Breast epithelium (tissue), 4 donors: ENCODE data around the gene BMP5. TPM values are rescaled to one million over a fixed set of nuclear protein-coding genes. Genes with fewer than 3 reads are reported as not detected.

ENCODE experiments used
- DNase-seq, 2 donors: peaks; one replicate each; pipeline ENCODE4 v3.0.0-alpha.2; 2019; ENCODE audit warnings: low spot score in 2 of 2
- H3K27ac ChIP-seq, 2 donors: fragments of 200-600 bp; sonication (generic) in 1 of 2; one replicate each; pipeline ENCODE4 v1.5.1; 2016 to 2019; ENCODE audit warnings: mild to moderate bottlenecking in 1 of 2
- H3K27me3 ChIP-seq, 2 donors: fragments of 200-600 bp; sonication (generic) in 1 of 2; one replicate each; pipeline versions ENCODE4 v1.5.1 to v1.6.0; 2017 to 2019; ENCODE audit warnings: control low read depth in 1 of 2, mild to moderate bottlenecking in 1 of 2
- H3K36me3 ChIP-seq: fragments of 200-600 bp; one replicate; pipeline ENCODE4 v1.5.1; 2019
- H3K4me1 ChIP-seq, 2 donors: fragments of 200-600 bp; sonication (generic); one replicate each; pipeline ENCODE4 v1.5.1; 2016 to 2019; ENCODE audit warnings: control low read depth in 1 of 2
- H3K4me3 ChIP-seq, 3 donors: fragments of 200-600 bp; sonication (generic); 1 replicate in 2 of 3; 2 replicates in 1 of 3; pipeline ENCODE4 v1.5.1; 2016 to 2019; ENCODE audit warnings: mild to moderate bottlenecking in 3 of 3, moderate library complexity in 2 of 3
- H3K9me3 ChIP-seq, 2 donors: fragments of 200-600 bp; sonication (generic) in 1 of 2; one replicate each; pipeline ENCODE4 v1.5.1; 2016 to 2019; ENCODE audit warnings: control low read depth in 1 of 2
- POLR2A ChIP-seq: fragments of 450-650 bp; IDR thresholded peaks from one replicate; pipeline ENCODE4 v1.6.1; 2016; ENCODE audit warnings: antibody characterized with exemption, mild to moderate bottlenecking, moderate library complexity
- POLR2AphosphoS5 ChIP-seq, 3 donors: sonication (generic); formaldehyde crosslinking; IDR thresholded peaks; one replicate each; pipeline ENCODE4 v1.6.1; 2017; ENCODE audit warnings: antibody characterized with exemption in 3 of 3
- intact Hi-C: fragments of 100-400 bp; cut with DNase I; formaldehyde crosslinking; loops from one replicate; pipeline ENCODE4 v1.15.1; 2023; ENCODE audit warnings: low total_unique reads
- total RNA-seq, 3 donors: library from RNA; depleted of rRNA; stranded (reverse); fragments of >200 nt; gene quantifications; one replicate each; pipeline ENCODE4 v1.1.0, GENCODE V29; 2016
- TF ChIP-seq, protein P1 (sequence below), 3 donors: fragments of 450-650 bp; IDR thresholded peaks; one replicate each; pipeline ENCODE4 v1.5.1; 2016 to 2017; ENCODE audit warnings: antibody characterized with exemption in 3 of 3, mild to moderate bottlenecking in 3 of 3, moderate library complexity in 3 of 3

The BMP5 gene
- total RNA-seq, 3 donors from 2014 or later = 0.96 to 5.1 (median 1.3) TPM

DNA sequence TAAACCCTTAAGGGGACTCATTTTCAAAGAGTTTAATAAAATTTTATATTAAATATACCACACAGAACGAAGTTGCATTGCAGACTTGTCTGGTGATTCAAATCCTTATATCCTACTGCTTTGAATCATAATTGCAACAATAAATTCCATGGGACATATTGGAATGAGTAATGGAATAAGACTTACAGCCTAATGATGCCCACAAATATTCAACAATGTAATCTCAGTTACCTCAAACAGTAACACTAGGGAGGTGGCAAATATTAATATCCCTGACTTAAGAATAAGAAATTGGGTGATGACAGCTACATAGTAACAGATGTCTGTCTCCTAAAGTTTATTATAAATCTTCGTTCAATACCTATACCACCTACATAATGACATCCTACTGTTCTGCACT is 52.6 kb downstream of the BMP5 start:
- Histone ChIP-seq H3K36me3 (no peaks in the 10 kb centered on the region), H3K9me3 (no peaks in the 10 kb centered on the region), H3K27me3 (no peaks in the 10 kb centered on the region), H3K4me1 (no peaks in the 10 kb centered on the region), H3K4me3 (no peak overlapping the region), H3K27ac (no peak overlapping the region)
- TF ChIP-seq POLR2AphosphoS5 (IDR thresholded peaks at IDR 0.05) (no peak), POLR2A (no peak)
- TF ChIP-seq, protein P1, sequence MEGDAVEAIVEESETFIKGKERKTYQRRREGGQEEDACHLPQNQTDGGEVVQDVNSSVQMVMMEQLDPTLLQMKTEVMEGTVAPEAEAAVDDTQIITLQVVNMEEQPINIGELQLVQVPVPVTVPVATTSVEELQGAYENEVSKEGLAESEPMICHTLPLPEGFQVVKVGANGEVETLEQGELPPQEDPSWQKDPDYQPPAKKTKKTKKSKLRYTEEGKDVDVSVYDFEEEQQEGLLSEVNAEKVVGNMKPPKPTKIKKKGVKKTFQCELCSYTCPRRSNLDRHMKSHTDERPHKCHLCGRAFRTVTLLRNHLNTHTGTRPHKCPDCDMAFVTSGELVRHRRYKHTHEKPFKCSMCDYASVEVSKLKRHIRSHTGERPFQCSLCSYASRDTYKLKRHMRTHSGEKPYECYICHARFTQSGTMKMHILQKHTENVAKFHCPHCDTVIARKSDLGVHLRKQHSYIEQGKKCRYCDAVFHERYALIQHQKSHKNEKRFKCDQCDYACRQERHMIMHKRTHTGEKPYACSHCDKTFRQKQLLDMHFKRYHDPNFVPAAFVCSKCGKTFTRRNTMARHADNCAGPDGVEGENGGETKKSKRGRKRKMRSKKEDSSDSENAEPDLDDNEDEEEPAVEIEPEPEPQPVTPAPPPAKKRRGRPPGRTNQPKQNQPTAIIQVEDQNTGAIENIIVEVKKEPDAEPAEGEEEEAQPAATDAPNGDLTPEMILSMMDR (IDR thresholded peaks at IDR 0.05) = no peak
- no peak for DNase-seq
- intact Hi-C loops = no loop called here

DNA sequence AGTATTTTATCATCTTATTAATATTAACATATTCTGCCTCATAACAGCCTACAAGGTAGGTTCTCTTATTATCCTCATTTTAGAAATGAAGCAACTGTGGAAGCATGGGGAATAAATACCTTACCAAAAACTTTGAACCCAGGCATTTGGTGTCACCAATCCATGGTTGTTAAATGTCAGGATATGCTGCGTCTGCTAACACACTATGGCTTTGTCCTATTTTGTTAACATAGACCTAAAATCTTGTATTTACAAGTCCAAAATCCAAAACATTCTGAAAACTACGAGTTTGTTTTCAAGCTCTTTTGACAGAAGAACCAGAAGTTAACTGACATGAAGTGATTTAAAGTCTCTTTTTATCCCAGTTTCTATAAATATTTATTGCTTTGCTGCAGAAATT is 53.4 kb downstream of the BMP5 start:
- Histone ChIP-seq H3K4me1 (no peaks in the 10 kb centered on the region), H3K27ac (no peak overlapping the region), H3K9me3 (no peaks in the 10 kb centered on the region), H3K27me3 (no peaks in the 10 kb centered on the region), H3K36me3 (no peaks in the 10 kb centered on the region), H3K4me3 (no peak overlapping the region)
- intact Hi-C loops = no loop called here
- DNase-seq = no peak
- no peak for TF ChIP-seq POLR2AphosphoS5 (IDR thresholded peaks at IDR 0.05)
- TF ChIP-seq, protein P1 (IDR thresholded peaks at IDR 0.05) = no peak
- TF ChIP-seq POLR2A = no peak

GRCh38 chr6:55820696-55821095 is 54.7 kb downstream of the BMP5 start:
- intact Hi-C loops = no loop called here
- Histone ChIP-seq H3K4me1 (no peaks in the 10 kb centered on the region), H3K36me3 (no peaks in the 10 kb centered on the region), H3K9me3 (no peaks in the 10 kb centered on the region), H3K27ac (no peak overlapping the region), H3K27me3 (no peaks in the 10 kb centered on the region), H3K4me3 (no peak overlapping the region)
- TF ChIP-seq POLR2A = no peak
- TF ChIP-seq, protein P1 (IDR thresholded peaks at IDR 0.05) = no peak
- no peak for TF ChIP-seq POLR2AphosphoS5 (IDR thresholded peaks at IDR 0.05)
- no peak for DNase-seq

DNA sequence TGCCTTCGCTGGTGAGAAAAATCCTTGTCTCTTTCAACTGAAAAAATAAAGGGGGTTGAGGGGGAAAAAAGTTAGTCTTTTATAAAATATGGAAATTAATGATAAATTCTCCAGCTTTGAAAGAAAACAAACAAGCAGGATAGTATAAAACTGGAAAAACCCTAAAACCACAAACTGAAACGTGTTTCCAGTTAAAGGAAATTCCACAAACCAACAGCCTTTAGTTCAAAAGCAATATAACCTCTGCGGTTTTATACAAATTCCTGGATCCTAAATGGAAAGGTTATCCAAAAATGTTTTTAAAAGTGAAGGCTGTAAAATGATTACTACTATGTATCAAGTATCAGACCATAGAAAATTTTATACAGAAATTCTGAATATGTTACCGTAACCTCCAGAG is 55.6 kb downstream of the BMP5 start:
- Histone ChIP-seq H3K4me3 (no peak overlapping the region), H3K27me3 (no peaks in the 10 kb centered on the region), H3K9me3 (no peaks in the 10 kb centered on the region), H3K36me3 (no peaks in the 10 kb centered on the region), H3K4me1 (no peaks in the 10 kb centered on the region), H3K27ac (no peak overlapping the region)
- TF ChIP-seq, protein P1 (IDR thresholded peaks at IDR 0.05) = no peak
- TF ChIP-seq POLR2AphosphoS5 (IDR thresholded peaks at IDR 0.05) = no peak
- TF ChIP-seq POLR2A = no peak
- intact Hi-C loops = no loop called here
- DNase-seq = no peak

DNA sequence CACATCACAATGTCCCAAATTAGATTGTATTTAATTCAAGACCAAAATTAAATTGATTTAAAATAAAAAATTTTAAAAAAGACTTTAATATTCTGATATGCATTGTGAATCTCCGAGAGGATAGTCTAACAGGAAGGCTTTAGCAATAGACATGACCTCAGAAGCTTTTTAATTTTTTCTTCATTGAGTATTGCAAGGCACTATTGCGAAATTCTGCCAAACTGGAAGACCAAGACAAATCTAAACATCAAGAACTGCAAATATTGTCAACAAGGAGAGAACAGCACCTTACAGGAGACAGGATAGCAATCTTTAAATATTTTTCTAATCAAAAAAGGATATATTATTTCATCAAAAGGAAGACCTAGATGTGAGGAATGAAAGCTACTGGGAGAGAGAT is 56.9 kb downstream of the BMP5 start:
- no peak overlapping the region for H3K27ac ChIP-seq
- H3K4me3 ChIP-seq = no peak overlapping the region
- intact Hi-C loops = no loop called here
- H3K36me3 ChIP-seq = no peaks in the 10 kb centered on the region
- H3K9me3 ChIP-seq = no peaks in the 10 kb centered on the region
- TF ChIP-seq, protein P1 (IDR thresholded peaks at IDR 0.05) = no peak
- TF ChIP-seq POLR2AphosphoS5 (IDR thresholded peaks at IDR 0.05) (no peak), POLR2A (no peak)
- no peak for DNase-seq
- no peaks in the 10 kb centered on the region for H3K4me1 ChIP-seq
- H3K27me3 ChIP-seq = no peaks in the 10 kb centered on the region
